ENCODE data around the gene SLC25A34. TPM values are rescaled to one million over a fixed set of nuclear protein-coding genes. Genes with fewer than 3 reads are reported as not detected.

The SLC25A34 gene
- total RNA-seq, 3 donors from 2014 or later = 6.4 to 15.7 (median 8.1) TPM

GRCh38 chr1:15761366-15762128, 25.5 kb downstream of the SLC25A34 start:
- no peak overlapping the region for H3K4me3 ChIP-seq
- intact Hi-C loops (cut with DNase I, micrococcal nuclease) = no loop called here
- H3K9me3 ChIP-seq = no peaks in the 10 kb centered on the region
- H3K4me1 ChIP-seq (ENCODE audit: low read depth) = peaks cover 46% of the 10 kb centered on the region
- H3K36me3 ChIP-seq (ENCODE audit: low read depth) = peaks cover 15% of the 10 kb centered on the region
- ATAC-seq (no peak), DNase-seq (no peak)
- no peak for TF ChIP-seq CTCF (IDR thresholded peaks at IDR 0.05)

- H3K4me3 ChIP-seq = no peak overlapping the region
- peaks cover 15% of the 10 kb centered on the region for H3K36me3 ChIP-seq (ENCODE audit: low read depth)
- peaks cover 46% of the 10 kb centered on the region for H3K4me1 ChIP-seq (ENCODE audit: low read depth)
- DNase-seq (no peak), ATAC-seq (no peak)
- no peak for TF ChIP-seq CTCF (IDR thresholded peaks at IDR 0.05)
- intact Hi-C loops (cut with DNase I, micrococcal nuclease) = no loop called here
- H3K9me3 ChIP-seq = no peaks in the 10 kb centered on the region
These were observed 26.5 kb downstream of the SLC25A34 start for GRCh38 chr1:15762546-15762945.

GRCh38 chr1:15764269-15764764, 28.3 kb downstream of the SLC25A34 start:
- peaks cover 15% of the 10 kb centered on the region for H3K36me3 ChIP-seq (ENCODE audit: low read depth)
- DNase-seq = peak; percentile 85 to 90 (median 87)

GRCh38 chr1:15764890-15765289, 28.8 kb downstream of the SLC25A34 start:
- intact Hi-C loops (cut with DNase I, micrococcal nuclease) = no loop called here
- no peak overlapping the region for H3K4me3 ChIP-seq
- no peaks in the 10 kb centered on the region for H3K9me3 ChIP-seq
- no peak for TF ChIP-seq CTCF (IDR thresholded peaks at IDR 0.05)
- no peak for ATAC-seq
- peaks cover 41% of the 10 kb centered on the region for H3K4me1 ChIP-seq (ENCODE audit: low read depth)
- peaks cover 15% of the 10 kb centered on the region for H3K36me3 ChIP-seq (ENCODE audit: low read depth)
- no peak for DNase-seq

More at GRCh38 chr1:15764269-15764764, 28.3 kb downstream of the SLC25A34 start:
- peaks cover 43% of the 10 kb centered on the region for H3K4me1 ChIP-seq (ENCODE audit: low read depth)
- H3K4me3 ChIP-seq = no peak overlapping the region
- no peak for TF ChIP-seq CTCF (IDR thresholded peaks at IDR 0.05)
- peak; percentile 92 for ATAC-seq
- H3K9me3 ChIP-seq = no peaks in the 10 kb centered on the region
- intact Hi-C loops (cut with DNase I, micrococcal nuclease) = no loop called here

- no peak for DNase-seq
- peaks cover 41% of the 10 kb centered on the region for H3K4me1 ChIP-seq (ENCODE audit: low read depth)
- intact Hi-C loops (cut with DNase I, micrococcal nuclease) = no loop called here
- no peaks in the 10 kb centered on the region for H3K9me3 ChIP-seq
- ATAC-seq = no peak
- H3K4me3 ChIP-seq = no peak overlapping the region
- H3K36me3 ChIP-seq (ENCODE audit: low read depth) = peaks cover 15% of the 10 kb centered on the region
- no peak for TF ChIP-seq CTCF (IDR thresholded peaks at IDR 0.05)
These were observed 29.6 kb downstream of the SLC25A34 start for GRCh38 chr1:15765495-15766194.
